Gastrocnemius medialis (tissue), 4 donors: ENCODE results near the gene PGAP2. TPM values are rescaled to one million over a fixed set of nuclear protein-coding genes. Genes with fewer than 3 reads are reported as not detected.
"Not testable (repeated sequence)": the region's sequence is repeated elsewhere in the genome, so short reads cannot be mapped to it uniquely, and the experiment has no call there.

Source experiments
- ATAC-seq, 2 donors: fragments of 150-250 bp; one replicate each; pipeline ENCODE4 v1.9.1; 2016
- DNase-seq, 2 donors: peaks; one replicate each; pipeline ENCODE4 v3.0.0-alpha.2; 2019
- H3K27ac ChIP-seq, 4 donors: fragments of 200-600 bp; sonication (generic); 1 replicate in 1 of 4; 2 replicates in 3 of 4; pipeline ENCODE4 v1.5.1; 2016 to 2018; ENCODE audit warnings: mild to moderate bottlenecking in 2 of 4, moderate library complexity in 1 of 4
- H3K27me3 ChIP-seq, 3 donors: fragments of 200-600 bp; sonication (generic) in 2 of 3; 1 replicate in 1 of 3; 2 replicates in 2 of 3; pipeline versions ENCODE4 v1.5.1 to v1.6.0; 2016 to 2019; ENCODE audit warnings: mild to moderate bottlenecking in 1 of 3, moderate library complexity in 1 of 3
- H3K36me3 ChIP-seq, 2 donors: fragments of 200-600 bp; sonication (generic) in 1 of 2; one replicate each; pipeline ENCODE4 v1.5.1; 2017 to 2018
- H3K4me1 ChIP-seq, 2 donors: fragments of 200-600 bp; sonication (generic) in 1 of 2; one replicate each; pipeline ENCODE4 v1.5.1; 2016 to 2017; ENCODE audit warnings: mild to moderate bottlenecking in 2 of 2
- H3K4me3 ChIP-seq, 4 donors: fragments of 200-600 bp; sonication (generic) in 3 of 4; 1 replicate in 1 of 4; 2 replicates in 3 of 4; pipeline ENCODE4 v1.5.1; 2016 to 2019; ENCODE audit warnings: mild to moderate bottlenecking in 2 of 4
- H3K9me3 ChIP-seq, 3 donors: fragments of 200-600 bp; sonication (generic) in 2 of 3; 1 replicate in 1 of 3; 2 replicates in 2 of 3; pipeline ENCODE4 v1.5.1; 2016 to 2019
- CTCF ChIP-seq, 5 experiments: fragments of 450-650 bp in 3 of 5; fragments of 200-600 bp in 2 of 5; sonication (generic) in 2 of 5; IDR thresholded peaks in 4 of 5; conservative IDR thresholded peaks in 1 of 5; 1 replicate in 4 of 5; 2 replicates in 1 of 5; pipeline ENCODE4 v1.5.1; 2016 to 2019; ENCODE audit warnings: antibody characterized with exemption in 5 of 5, mild to moderate bottlenecking in 3 of 5, moderate library complexity in 3 of 5
- POLR2A ChIP-seq, 2 donors: fragments of 450-650 bp; IDR thresholded peaks; one replicate each; pipeline ENCODE4 v1.6.1; 2017; ENCODE audit warnings: antibody characterized with exemption in 2 of 2, mild to moderate bottlenecking in 2 of 2, moderate library complexity in 2 of 2
- in situ Hi-C, 4 donors: fragments of 200-750 bp; cut with MboI; loops; one replicate each; pipeline versions ENCODE4 v1.15.0 to v1.8.0; 2017; ENCODE audit warnings: low sequenced_read_pairs in 4 of 4
- intact Hi-C: fragments of 100-400 bp; cut with DNase I; formaldehyde crosslinking; loops from one replicate; pipeline ENCODE4 v1.15.1; 2023; ENCODE audit warnings: low total_unique reads
- total RNA-seq, 4 donors: library from RNA; depleted of rRNA; stranded (reverse); fragments of >200 nt; gene quantifications; one replicate each; pipeline versions ENCODE4 v1.1.0 to v1.2.3, GENCODE V29; 2016

PGAP2 gene
- 1 to 10 TPM; 4.6 to 8.0 (median 6.5) TPM for total RNA-seq

- Histone ChIP-seq H3K9me3 (no peaks in the 10 kb centered on the region), H3K27me3 (no peaks in the 10 kb centered on the region), H3K4me1 (peaks cover 4 to 16% of the 10 kb centered on the region in 2 donors), H3K27ac (peak within 1 kb of the TSS; percentile 10 to 74 (median 59)), H3K4me3 (peak within 1 kb of the TSS; percentile 63 to 83 (median 70)), H3K36me3 (no peaks in the 10 kb centered on the region)
- in situ Hi-C loops = no loop called here
- intact Hi-C loops = no loop called here
- ATAC-seq (peak; percentile 64 to 74), DNase-seq (peak in 1 of 2 donors; percentile 26)
- TF ChIP-seq CTCF (IDR thresholded peaks at IDR 0.05 in 4 of 5, conservative IDR thresholded peaks at IDR 0.05 in 1 of 5) (peak in 4 of 5 experiments; percentile 37 to 68 (median 44)), POLR2A (IDR thresholded peaks at IDR 0.05) (no peak)
Measured at GRCh38 chr11:3807909-3808860, at the start of gene PGAP2. TSS of gene PGAP2 (plus strand) at chr11:3808560. CDS start at chr11:3811260, 2,700 bp downstream.

GRCh38 chr11:3764266-3764665, 44.1 kb upstream of the PGAP2 start:
- intact Hi-C loops (loop anchor here (5.0 kb wide), 1 partner anchor 37 kb away; no protein-coding TSS in a partner anchor), in situ Hi-C loops (no loop called here)
- TF ChIP-seq CTCF (IDR thresholded peaks at IDR 0.05 in 4 of 5, conservative IDR thresholded peaks at IDR 0.05 in 1 of 5) (no peak), POLR2A (IDR thresholded peaks at IDR 0.05) (no peak)
- Histone ChIP-seq H3K36me3 (peaks cover 7 to 100% of the 10 kb centered on the region in 2 donors), H3K27me3 (no peaks in the 10 kb centered on the region), H3K4me1 (no peaks in the 10 kb centered on the region), H3K9me3 (no peaks in the 10 kb centered on the region), H3K27ac (no peak overlapping the region), H3K4me3 (no peak overlapping the region)
- ATAC-seq (no peak), DNase-seq (no peak)

GRCh38 chr11:3766836-3767235, 41.5 kb upstream of the PGAP2 start:
- intact Hi-C loops, DNase-seq, H3K4me1 ChIP-seq, H3K9me3 ChIP-seq, ATAC-seq, H3K27me3 ChIP-seq, H3K4me3 ChIP-seq, H3K27ac ChIP-seq, in situ Hi-C loops: not testable (repeated sequence)
- H3K36me3 ChIP-seq = peaks cover 7 to 100% of the 10 kb centered on the region in 2 donors

- intact Hi-C loops (no loop called here), in situ Hi-C loops (no loop called here)
- Histone ChIP-seq H3K27me3 (no peaks in the 10 kb centered on the region), H3K4me3 (no peak overlapping the region), H3K36me3 (peaks cover 7 to 100% of the 10 kb centered on the region in 2 donors), H3K27ac (no peak overlapping the region), H3K4me1 (no peaks in the 10 kb centered on the region), H3K9me3 (no peaks in the 10 kb centered on the region)
- no peak for TF ChIP-seq CTCF (IDR thresholded peaks at IDR 0.05 in 4 of 5, conservative IDR thresholded peaks at IDR 0.05 in 1 of 5)
- no peak for TF ChIP-seq POLR2A (IDR thresholded peaks at IDR 0.05)
- ATAC-seq = no peak
- no peak for DNase-seq
Measured at GRCh38 chr11:3767536-3767935, 40.8 kb upstream of the PGAP2 start.

- no peak for ATAC-seq
- TF ChIP-seq POLR2A (IDR thresholded peaks at IDR 0.05) (no peak), CTCF (IDR thresholded peaks at IDR 0.05 in 4 of 5, conservative IDR thresholded peaks at IDR 0.05 in 1 of 5) (no peak)
Measured at GRCh38 chr11:3773180-3773579, 35.2 kb upstream of the PGAP2 start.

More at GRCh38 chr11:3773180-3773579, 35.2 kb upstream of the PGAP2 start:
- Histone ChIP-seq H3K9me3 (no peaks in the 10 kb centered on the region), H3K27ac (no peak overlapping the region), H3K4me1 (peaks cover 20 to 22% of the 10 kb centered on the region in 2 donors), H3K4me3 (no peak overlapping the region), H3K36me3 (peaks cover 0 to 73% of the 10 kb centered on the region in 2 donors), H3K27me3 (no peaks in the 10 kb centered on the region)
- in situ Hi-C loops = no loop called here
- intact Hi-C loops = no loop called here
- DNase-seq = no peak
